Keratinocyte (primary cell): ENCODE measurements around the gene TEAD3. TPM values are rescaled to one million over a fixed set of nuclear protein-coding genes. Genes with fewer than 3 reads are reported as not detected.

Source experiments
- DNase-seq: peaks from one replicate; pipeline ENCODE4 v3.0.0-alpha.2; 2011; ENCODE audit warnings: low read depth, missing footprints, low spot score
- FAIRE-seq: peaks from 2 replicates; lab custom pipeline; 2011; peaks lifted over from hg19 to GRCh38; lab: Jason Lieb, UNC
- H2AFZ ChIP-seq: 2 replicates; pipeline ENCODE4 v1.6.0; 2012; ENCODE audit warnings: low read length, control low read depth, inconsistent platforms; ENCODE audit not compliant: control insufficient read depth
- H3K27ac ChIP-seq: 2 replicates; pipeline ENCODE4 v1.5.1; 2011; ENCODE audit warnings: low read length; ENCODE audit not compliant: control insufficient read depth, insufficient read depth
- H3K27me3 ChIP-seq: 3 replicates; pipeline ENCODE4 v1.6.0; 2011; ENCODE audit warnings: low read length; ENCODE audit not compliant: control insufficient read depth, insufficient read depth; ENCODE audit errors: extremely low read depth
- H3K36me3 ChIP-seq, 2 experiments: 2 replicates in 1 of 2; 3 replicates in 1 of 2; pipeline ENCODE4 v1.5.1; 2011; ENCODE audit warnings: low read length in 2 of 2, mild to moderate bottlenecking in 1 of 2; ENCODE audit not compliant: control insufficient read depth in 2 of 2, insufficient read depth in 2 of 2; ENCODE audit errors: extremely low read depth in 1 of 2
- H3K4me1 ChIP-seq: 3 replicates; pipeline ENCODE4 v1.5.1; 2011; ENCODE audit warnings: low read length; ENCODE audit not compliant: control insufficient read depth, insufficient read depth; ENCODE audit errors: extremely low read depth
- H3K4me2 ChIP-seq: 3 replicates; pipeline ENCODE4 v1.6.0; 2011; ENCODE audit warnings: low read depth, low read length; ENCODE audit not compliant: control insufficient read depth, insufficient read depth; ENCODE audit errors: extremely low read depth
- H3K4me3 ChIP-seq, 3 experiments: fragments of 200-600 bp in 1 of 3; sonication (generic) in 1 of 3; 2 replicates in 2 of 3; 3 replicates in 1 of 3; pipeline ENCODE4 v1.5.1; 2011 to 2016; ENCODE audit warnings: low read length in 3 of 3, mild to moderate bottlenecking in 3 of 3, control low read depth in 2 of 3, inconsistent platforms in 1 of 3, low read depth in 1 of 3, mixed read lengths in 1 of 3, mixed run types in 1 of 3, moderate library complexity in 1 of 3; ENCODE audit not compliant: control insufficient read depth in 2 of 3, insufficient read depth in 2 of 3; ENCODE audit errors: extremely low read depth in 1 of 3
- H3K79me2 ChIP-seq: 2 replicates; pipeline ENCODE4 v1.6.0; 2012; ENCODE audit warnings: low read length; ENCODE audit not compliant: control insufficient read depth, insufficient read depth
- H3K9ac ChIP-seq: 3 replicates; pipeline ENCODE4 v1.6.0; 2011; ENCODE audit warnings: low read length; ENCODE audit not compliant: control insufficient read depth, insufficient read depth; ENCODE audit errors: extremely low read depth
- H3K9me1 ChIP-seq: 3 replicates; pipeline ENCODE4 v1.6.0; 2011; ENCODE audit warnings: low read length; ENCODE audit not compliant: control insufficient read depth, insufficient read depth; ENCODE audit errors: extremely low read depth
- H3K9me3 ChIP-seq: 2 replicates; pipeline ENCODE4 v1.5.1; 2012; ENCODE audit warnings: low read depth, low read length; ENCODE audit not compliant: control insufficient read depth
- H4K20me1 ChIP-seq: 3 replicates; pipeline ENCODE4 v1.6.0; 2011; ENCODE audit warnings: low read length; ENCODE audit not compliant: control insufficient read depth, insufficient read depth; ENCODE audit errors: extremely low read depth
- EZH2 ChIP-seq: IDR thresholded peaks from one replicate; pipeline ENCODE4 v1.6.1; 2012; ENCODE audit warnings: inconsistent platforms, mild to moderate bottlenecking, low read length, moderate library complexity
- dilution Hi-C: fragments of 300-500 bp; cut with MboI; formaldehyde crosslinking; loops from one replicate; pipeline ENCODE4 v1.7.0; 2020; ENCODE audit warnings: low sequenced_read_pairs; ENCODE audit not compliant: extremely low pct_ligation_motif_present
- polyA plus RNA-seq, 5 experiments: library from polyadenylated mRNA; depleted of rRNA in 3 of 5; stranded (reverse) in 3 of 5; stranded (forward) in 1 of 5; unstranded in 1 of 5; fragments of >200 nt; gene quantifications; 1 replicate in 1 of 5; 2 replicates in 3 of 5; 3 replicates in 1 of 5; pipeline versions ENCODE4 v1.2.1 to v1.2.3, GENCODE V29; 2011 to 2012; ENCODE audit warnings: missing spikeins in 2 of 5, low read depth in 1 of 5, low replicate concordance in 1 of 5
- TF ChIP-seq, protein P1 (sequence below), 3 experiments: IDR thresholded peaks in 1 of 3; conservative IDR thresholded peaks in 1 of 3; optimal IDR thresholded peaks in 1 of 3; 2 replicates in 2 of 3; 3 replicates in 1 of 3; pipeline versions ENCODE3 to v1.5.1; 2011; ENCODE audit warnings: low read length in 3 of 3, mild to moderate bottlenecking in 3 of 3, moderate library complexity in 2 of 3, control low read depth in 1 of 3, inconsistent platforms in 1 of 3; ENCODE audit not compliant: insufficient read depth in 2 of 3; ENCODE audit errors: extremely low read depth in 1 of 3

TEAD3 gene
- polyA plus RNA-seq, 1 donor (not counting 4 experiments of a cell fraction or from before 2014, with no cell fraction given): 5.7 TPM

DNA sequence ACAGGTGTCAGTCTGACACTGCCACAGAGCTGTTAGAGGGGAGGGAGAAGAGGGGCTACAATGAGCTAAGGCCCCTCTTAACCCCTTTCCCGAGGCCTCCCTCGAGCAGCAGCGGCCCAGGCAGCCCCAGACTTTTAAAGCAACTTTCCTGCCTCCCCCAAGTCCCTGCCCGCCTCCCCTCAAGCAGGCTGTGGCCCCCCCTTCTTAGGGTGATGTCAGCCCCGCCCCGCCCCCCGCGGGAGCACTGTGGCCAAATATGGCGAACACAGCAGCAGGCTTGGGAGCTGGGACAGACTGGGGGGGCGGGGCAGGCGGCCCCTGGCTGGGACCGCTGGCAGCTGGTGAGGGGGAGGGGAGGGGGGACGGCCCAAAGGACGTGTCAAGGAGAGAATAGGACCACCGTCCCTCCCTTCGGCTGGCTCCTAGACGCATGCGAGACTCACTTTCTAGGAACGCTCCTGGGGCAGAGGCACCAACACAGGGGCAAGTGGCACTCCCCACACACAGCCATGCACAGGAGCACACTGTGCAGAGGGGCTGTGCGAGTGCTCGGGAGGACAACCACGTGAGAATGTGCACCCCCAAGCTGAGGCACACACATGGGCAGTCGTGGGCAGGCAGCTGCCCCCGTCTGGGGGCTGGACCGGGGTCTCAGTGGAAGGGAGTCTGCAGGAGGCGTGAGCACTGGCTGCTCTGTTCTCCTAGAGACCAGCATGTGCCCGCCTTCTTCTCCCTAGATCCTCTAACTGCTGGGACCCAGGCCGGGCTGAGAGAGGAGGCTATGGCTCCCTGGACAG is 6.7 kb downstream of the TEAD3 start:
- peaks cover 78% of the 10 kb centered on the region for H3K4me1 ChIP-seq
- peaks cover 2 to 7% of the 10 kb centered on the region in 2 experiments for H3K36me3 ChIP-seq
- no peak for TF ChIP-seq EZH2
- TF ChIP-seq, protein P1, sequence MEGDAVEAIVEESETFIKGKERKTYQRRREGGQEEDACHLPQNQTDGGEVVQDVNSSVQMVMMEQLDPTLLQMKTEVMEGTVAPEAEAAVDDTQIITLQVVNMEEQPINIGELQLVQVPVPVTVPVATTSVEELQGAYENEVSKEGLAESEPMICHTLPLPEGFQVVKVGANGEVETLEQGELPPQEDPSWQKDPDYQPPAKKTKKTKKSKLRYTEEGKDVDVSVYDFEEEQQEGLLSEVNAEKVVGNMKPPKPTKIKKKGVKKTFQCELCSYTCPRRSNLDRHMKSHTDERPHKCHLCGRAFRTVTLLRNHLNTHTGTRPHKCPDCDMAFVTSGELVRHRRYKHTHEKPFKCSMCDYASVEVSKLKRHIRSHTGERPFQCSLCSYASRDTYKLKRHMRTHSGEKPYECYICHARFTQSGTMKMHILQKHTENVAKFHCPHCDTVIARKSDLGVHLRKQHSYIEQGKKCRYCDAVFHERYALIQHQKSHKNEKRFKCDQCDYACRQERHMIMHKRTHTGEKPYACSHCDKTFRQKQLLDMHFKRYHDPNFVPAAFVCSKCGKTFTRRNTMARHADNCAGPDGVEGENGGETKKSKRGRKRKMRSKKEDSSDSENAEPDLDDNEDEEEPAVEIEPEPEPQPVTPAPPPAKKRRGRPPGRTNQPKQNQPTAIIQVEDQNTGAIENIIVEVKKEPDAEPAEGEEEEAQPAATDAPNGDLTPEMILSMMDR (optimal IDR thresholded peaks at IDR 0.05 in 1 of 3, IDR thresholded peaks at IDR 0.05 in 1 of 3, conservative IDR thresholded peaks at IDR 0.05 in 1 of 3; ENCODE audit: extremely low read depth in 1 of 3, insufficient read depth in 2 of 3, low read length in 3 of 3): no peak
- peaks cover 42% of the 10 kb centered on the region for H3K79me2 ChIP-seq
- no peak overlapping the region for H3K27ac ChIP-seq
- dilution Hi-C loops: no loop called here
- H4K20me1 ChIP-seq: no peaks in the 10 kb centered on the region
- no peak overlapping the region for H2AFZ ChIP-seq
- no peak overlapping the region for H3K9ac ChIP-seq
- peak overlapping the region; percentile 20 for H3K4me2 ChIP-seq
- no peaks in the 10 kb centered on the region for H3K27me3 ChIP-seq
- H3K9me1 ChIP-seq: no peaks in the 10 kb centered on the region
- no peak for DNase-seq
- H3K4me3 ChIP-seq: no peak overlapping the region
- no peaks in the 10 kb centered on the region for H3K9me3 ChIP-seq
- no peak for FAIRE-seq

DNA sequence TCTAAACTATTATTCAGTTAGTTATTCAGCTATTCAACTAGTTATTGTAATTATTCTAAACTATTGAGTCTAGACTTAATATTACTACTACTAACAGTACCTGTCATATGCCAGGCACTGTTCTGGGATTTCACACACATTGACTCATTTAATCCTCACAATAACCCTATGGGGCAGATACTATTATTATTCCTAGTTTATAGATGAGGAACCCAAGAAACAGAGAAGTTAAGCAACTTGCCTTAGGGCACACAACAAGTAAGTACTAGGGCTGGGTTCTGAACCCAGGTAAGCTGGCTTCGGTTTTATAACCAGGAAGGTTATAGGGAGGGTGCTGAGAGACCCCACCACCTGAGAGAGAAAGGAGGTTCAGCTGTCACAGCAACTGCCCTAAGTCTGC is 7.8 kb downstream of the TEAD3 start:
- H3K4me1 ChIP-seq: peaks cover 75% of the 10 kb centered on the region
- H4K20me1 ChIP-seq: no peaks in the 10 kb centered on the region
- no peaks in the 10 kb centered on the region for H3K9me3 ChIP-seq
- no peak overlapping the region for H3K9ac ChIP-seq
- TF ChIP-seq, protein P1 (optimal IDR thresholded peaks at IDR 0.05 in 1 of 3, IDR thresholded peaks at IDR 0.05 in 1 of 3, conservative IDR thresholded peaks at IDR 0.05 in 1 of 3; ENCODE audit: extremely low read depth in 1 of 3, insufficient read depth in 2 of 3, low read length in 3 of 3): no peak
- TF ChIP-seq EZH2: no peak
- H3K79me2 ChIP-seq: peaks cover 31% of the 10 kb centered on the region
- no peaks in the 10 kb centered on the region for H3K27me3 ChIP-seq
- peak overlapping the region; percentile 3 for H3K4me2 ChIP-seq
- no peak overlapping the region for H3K4me3 ChIP-seq
- DNase-seq: no peak
- no peak overlapping the region for H2AFZ ChIP-seq
- dilution Hi-C loops: no loop called here
- no peak for FAIRE-seq
- peaks cover 2 to 7% of the 10 kb centered on the region in 2 experiments for H3K36me3 ChIP-seq
- peak overlapping the region; percentile 13 for H3K27ac ChIP-seq
- no peaks in the 10 kb centered on the region for H3K9me1 ChIP-seq
